Trophoblast cell (in vitro differentiated cells and primary cell): ENCODE measurements around the gene ASB16.
"Not testable (repeated sequence)": the region's sequence is repeated elsewhere in the genome, so short reads cannot be mapped to it uniquely, and the experiment has no call there.

Experiments
- DNase-seq, 2 donors: peaks; one replicate each; pipeline ENCODE4 v3.0.0-alpha.2; 2016
- H2AFZ ChIP-seq: 2 replicates; pipeline ENCODE4 v1.6.1; 2013; ENCODE audit warnings: low read length, moderate library complexity, mild to moderate bottlenecking; ENCODE audit not compliant: insufficient read depth, poor library complexity
- H2AK5ac ChIP-seq: 2 replicates; pipeline ENCODE4 v1.6.1; 2013; ENCODE audit warnings: mild to moderate bottlenecking, low read length
- H2BK120ac ChIP-seq: 2 replicates; pipeline ENCODE4 v1.6.1; 2013; ENCODE audit warnings: low read length, mild to moderate bottlenecking, moderate library complexity; ENCODE audit not compliant: insufficient read depth, poor library complexity
- H2BK12ac ChIP-seq: 2 replicates; pipeline ENCODE4 v1.6.1; 2013; ENCODE audit warnings: mild to moderate bottlenecking, low read length, moderate library complexity
- H2BK5ac ChIP-seq: 2 replicates; pipeline ENCODE4 v1.6.1; 2013; ENCODE audit warnings: low read length, low read depth, moderate library complexity, mild to moderate bottlenecking; ENCODE audit not compliant: poor library complexity
- H3K14ac ChIP-seq: 2 replicates; pipeline ENCODE4 v1.6.1; 2013; ENCODE audit warnings: mild to moderate bottlenecking, low read length
- H3K18ac ChIP-seq: 2 replicates; pipeline ENCODE4 v1.6.1; 2013; ENCODE audit warnings: mild to moderate bottlenecking, low read length
- H3K23ac ChIP-seq: 2 replicates; pipeline ENCODE4 v1.6.1; 2013; ENCODE audit warnings: low read length
- H3K27ac ChIP-seq: 2 replicates; pipeline ENCODE4 v1.5.1; 2013; ENCODE audit warnings: low read depth, mild to moderate bottlenecking, inconsistent platforms, low read length, moderate library complexity
- H3K27me3 ChIP-seq: 2 replicates; pipeline ENCODE4 v1.6.1; 2013; ENCODE audit warnings: inconsistent platforms, mild to moderate bottlenecking, low read length, moderate library complexity; ENCODE audit not compliant: insufficient read depth
- H3K36me3 ChIP-seq, 2 experiments: 1 replicate in 1 of 2; 2 replicates in 1 of 2; pipeline ENCODE4 v1.6.1; 2013; ENCODE audit warnings: low read length in 2 of 2, mild to moderate bottlenecking in 2 of 2, moderate library complexity in 1 of 2; ENCODE audit not compliant: insufficient read depth in 2 of 2, control insufficient read depth in 1 of 2
- H3K4ac ChIP-seq: 2 replicates; pipeline ENCODE4 v1.6.1; 2013; ENCODE audit warnings: low read depth, mild to moderate bottlenecking, low read length, moderate library complexity
- H3K4me1 ChIP-seq, 2 experiments: 1 replicate in 1 of 2; 2 replicates in 1 of 2; pipeline ENCODE4 v1.6.1; 2013; ENCODE audit warnings: low read length in 2 of 2, mild to moderate bottlenecking in 2 of 2, moderate library complexity in 1 of 2; ENCODE audit not compliant: insufficient read depth in 2 of 2, control insufficient read depth in 1 of 2
- H3K4me2 ChIP-seq: 2 replicates; pipeline ENCODE4 v1.6.1; 2013; ENCODE audit warnings: inconsistent platforms, mild to moderate bottlenecking, low read length, moderate library complexity
- H3K4me3 ChIP-seq: 2 replicates; pipeline ENCODE4 v1.5.1; 2013; ENCODE audit warnings: mild to moderate bottlenecking, low read depth, low read length, inconsistent platforms
- H3K79me1 ChIP-seq: one replicate; pipeline ENCODE4 v1.6.1; 2013; ENCODE audit warnings: low read length
- H3K79me2 ChIP-seq: 2 replicates; pipeline ENCODE4 v1.6.1; 2013; ENCODE audit warnings: low read length, mild to moderate bottlenecking; ENCODE audit not compliant: control insufficient read depth, insufficient read depth, poor library complexity
- H3K9ac ChIP-seq: 2 replicates; pipeline ENCODE4 v1.6.1; 2013; ENCODE audit warnings: mild to moderate bottlenecking, low read length
- H3K9me3 ChIP-seq: 2 replicates; pipeline ENCODE4 v1.6.1; 2013; ENCODE audit warnings: low read depth, mild to moderate bottlenecking, control low read depth, inconsistent platforms, low read length; ENCODE audit not compliant: insufficient read depth
- H4K12ac ChIP-seq: 2 replicates; pipeline ENCODE4 v1.6.1; 2013; ENCODE audit warnings: low read depth, mild to moderate bottlenecking, low read length, moderate library complexity
- H4K8ac ChIP-seq: 2 replicates; pipeline ENCODE4 v1.6.1; 2013; ENCODE audit warnings: low read depth, mild to moderate bottlenecking, low read length, moderate library complexity
- H4K91ac ChIP-seq: one replicate; pipeline ENCODE4 v1.6.1; 2013; ENCODE audit warnings: low read depth, mild to moderate bottlenecking, low read length, moderate library complexity
- WGBS: extraction: QIAGEN DNeasy Blood & Tissue Kit; methylation state at CpG from one replicate; pipeline ENCODE4 v1.1.7; 2013; ENCODE audit warnings: missing lambda C conversion rate; ENCODE audit not compliant: insufficient read length, insufficient coverage; ENCODE audit errors: extremely low coverage; 5-methylcytosine and 5-hydroxymethylcytosine counted together

ASB16 gene

GRCh38 chr17:44134752-44135568 lies 35.5 kb upstream of the ASB16 start:
- no peak overlapping the region for H4K12ac ChIP-seq
- peaks cover 3% of the 10 kb centered on the region for H3K79me1 ChIP-seq
- no peaks in the 10 kb centered on the region for H3K79me2 ChIP-seq
- no peak overlapping the region for H2AFZ ChIP-seq
- no peak overlapping the region for H3K18ac ChIP-seq
- WGBS: no CpG with 5 or more reads among the region's 9 CpGs
- no peak overlapping the region for H3K14ac ChIP-seq
- H3K9me3 ChIP-seq: no peaks in the 10 kb centered on the region
- no peak overlapping the region for H3K23ac ChIP-seq
- no peak overlapping the region for H3K27ac ChIP-seq
- H3K36me3 ChIP-seq: no peaks in the 10 kb centered on the region
- H3K4me3 ChIP-seq: no peak overlapping the region
- H3K4ac ChIP-seq: no peak overlapping the region
- H2AK5ac ChIP-seq: no peak overlapping the region
- H2BK12ac ChIP-seq: no peak overlapping the region
- no peak overlapping the region for H3K4me2 ChIP-seq
- H3K27me3 ChIP-seq: no peaks in the 10 kb centered on the region
- no peak for DNase-seq
- no peak overlapping the region for H2BK120ac ChIP-seq
- H4K91ac ChIP-seq: no peak overlapping the region
- no peak overlapping the region for H4K8ac ChIP-seq
- peaks cover 8 to 9% of the 10 kb centered on the region in 2 experiments for H3K4me1 ChIP-seq
- H3K9ac ChIP-seq: no peak overlapping the region
- H2BK5ac ChIP-seq: no peak overlapping the region

- H3K4me2 ChIP-seq: peak overlapping the region; percentile 63
- H3K27ac ChIP-seq: peak overlapping the region; percentile 15
- H3K36me3 ChIP-seq: no peaks in the 10 kb centered on the region
- H3K14ac ChIP-seq: peak overlapping the region; percentile 16
- H3K79me2 ChIP-seq: peaks cover 4% of the 10 kb centered on the region
- peak overlapping the region; percentile 36 for H3K18ac ChIP-seq
- H3K9me3 ChIP-seq: no peaks in the 10 kb centered on the region
- no peak overlapping the region for H4K12ac ChIP-seq
- H3K4ac ChIP-seq: peak overlapping the region; percentile 13
- H2BK12ac ChIP-seq: peak overlapping the region; percentile 46
- no peaks in the 10 kb centered on the region for H3K27me3 ChIP-seq
- H3K9ac ChIP-seq: peak overlapping the region; percentile 8
- peak overlapping the region; percentile 6 for H2AK5ac ChIP-seq
- peaks cover 9 to 12% of the 10 kb centered on the region in 2 experiments for H3K4me1 ChIP-seq
- H2BK120ac ChIP-seq: peak overlapping the region; percentile 45
- H3K79me1 ChIP-seq: peaks cover 8% of the 10 kb centered on the region
- DNase-seq: peak; percentile 97 to 99
- H4K8ac ChIP-seq: peak overlapping the region; percentile 24
- peak overlapping the region; percentile 56 for H4K91ac ChIP-seq
- H3K4me3 ChIP-seq: no peak overlapping the region
- WGBS: no CpG with 5 or more reads among the region's 20 CpGs
- no peak overlapping the region for H3K23ac ChIP-seq
- H2BK5ac ChIP-seq: peak overlapping the region; percentile 18
- peak overlapping the region; percentile 65 for H2AFZ ChIP-seq
These were observed 32.4 kb upstream of the ASB16 start for GRCh38 chr17:44137891-44138709.

GRCh38 chr17:44143921-44144320 lies 26.6 kb upstream of the ASB16 start:
- not testable (repeated sequence) for H2AK5ac ChIP-seq, H3K4me2 ChIP-seq, H3K27ac ChIP-seq

GRCh38 chr17:44144966-44145739 lies 25.4 kb upstream of the ASB16 start:
- peak in 1 of 2 donors; percentile 52 for DNase-seq
- H4K91ac ChIP-seq: no peak overlapping the region
- no peaks in the 10 kb centered on the region for H3K27me3 ChIP-seq
- H3K9ac ChIP-seq: no peak overlapping the region
- H3K4me2 ChIP-seq: no peak overlapping the region
- peaks cover 7 to 8% of the 10 kb centered on the region in 2 experiments for H3K4me1 ChIP-seq
- no peak overlapping the region for H4K12ac ChIP-seq
- no CpG with 5 or more reads among the region's 7 CpGs for WGBS
- H2BK120ac ChIP-seq: no peak overlapping the region
- no peak overlapping the region for H3K14ac ChIP-seq
- H2BK12ac ChIP-seq: no peak overlapping the region
- H3K18ac ChIP-seq: no peak overlapping the region
- no peak overlapping the region for H3K4ac ChIP-seq
- peaks cover 4% of the 10 kb centered on the region for H3K79me2 ChIP-seq
- H3K4me3 ChIP-seq: no peak overlapping the region
- no peak overlapping the region for H2AK5ac ChIP-seq
- H3K27ac ChIP-seq: no peak overlapping the region
- no peak overlapping the region for H2AFZ ChIP-seq
- H3K79me1 ChIP-seq: peaks cover 4% of the 10 kb centered on the region
- no peaks in the 10 kb centered on the region for H3K9me3 ChIP-seq
- H3K36me3 ChIP-seq: peaks cover 23 to 24% of the 10 kb centered on the region in 2 experiments
- no peak overlapping the region for H2BK5ac ChIP-seq
- H3K23ac ChIP-seq: no peak overlapping the region
- no peak overlapping the region for H4K8ac ChIP-seq

More at GRCh38 chr17:44143921-44144320, 26.6 kb upstream of the ASB16 start:
- not testable (repeated sequence) for DNase-seq, H3K79me1 ChIP-seq, H3K9ac ChIP-seq, H2BK5ac ChIP-seq, H3K14ac ChIP-seq, H3K27me3 ChIP-seq, H3K18ac ChIP-seq, H3K23ac ChIP-seq, H2AFZ ChIP-seq, H4K91ac ChIP-seq, H4K8ac ChIP-seq, H3K9me3 ChIP-seq, H4K12ac ChIP-seq, H2BK120ac ChIP-seq, H3K4me3 ChIP-seq, H3K4me1 ChIP-seq, H3K4ac ChIP-seq, H3K79me2 ChIP-seq, H2BK12ac ChIP-seq
- H3K36me3 ChIP-seq: peaks cover 19 to 20% of the 10 kb centered on the region in 2 experiments
- WGBS: no CpG with 5 or more reads among the region's 8 CpGs
